ENCODE results near the gene BLOC1S4.
"Not testable (repeated sequence)": the region's sequence is repeated elsewhere in the genome, so short reads cannot be mapped to it uniquely, and the experiment has no call there.

BLOC1S4 gene

GRCh38 chr4:6716018-6716911 is at the start of gene BLOC1S4:
BLOC1S4 (plus strand) TSS chr4:6716174; CDS start chr4:6716210, 36 bp downstream.
- DNase-seq (ENCODE audit: low read depth) = peak; percentile 66

- no peak for DNase-seq (ENCODE audit: low read depth)
Observed at GRCh38 chr4:6668391-6668790, 47.6 kb upstream of the BLOC1S4 start.

GRCh38 chr4:6671648-6672047 is 44.3 kb upstream of the BLOC1S4 start:
- no peak for DNase-seq (ENCODE audit: low read depth)

- DNase-seq (ENCODE audit: low read depth) = no peak
Observed at GRCh38 chr4:6672131-6672530, 43.8 kb upstream of the BLOC1S4 start.

- not testable (repeated sequence) for DNase-seq (ENCODE audit: low read depth)
Observed at GRCh38 chr4:6672541-6673190, 43.3 kb upstream of the BLOC1S4 start.

GRCh38 chr4:6673191-6673659 is 42.7 kb upstream of the BLOC1S4 start:
- DNase-seq (ENCODE audit: low read depth) = not testable (repeated sequence)

- peak; percentile 86 for DNase-seq (ENCODE audit: low read depth)
Observed at GRCh38 chr4:6673660-6674499, 42.1 kb upstream of the BLOC1S4 start.

- DNase-seq (ENCODE audit: low read depth) = no peak
Observed at GRCh38 chr4:6674500-6675149, 41.3 kb upstream of the BLOC1S4 start.

- no peak for DNase-seq (ENCODE audit: low read depth)
Observed at GRCh38 chr4:6676722-6677558, 39.0 kb upstream of the BLOC1S4 start.

GRCh38 chr4:6680372-6681034 is 35.5 kb upstream of the BLOC1S4 start:
- DNase-seq (ENCODE audit: low read depth) = no peak

GRCh38 chr4:6681191-6681590 is 34.8 kb upstream of the BLOC1S4 start:
- DNase-seq (ENCODE audit: low read depth) = no peak

GRCh38 chr4:6682862-6683590 is 32.9 kb upstream of the BLOC1S4 start:
- no peak for DNase-seq (ENCODE audit: low read depth)

- no peak for DNase-seq (ENCODE audit: low read depth)
Observed at GRCh38 chr4:6684656-6685055, 31.3 kb upstream of the BLOC1S4 start.

GRCh38 chr4:6686104-6686787 is 29.7 kb upstream of the BLOC1S4 start:
- no peak for DNase-seq (ENCODE audit: low read depth)

GRCh38 chr4:6687947-6688878 is 27.8 kb upstream of the BLOC1S4 start:
- DNase-seq (ENCODE audit: low read depth) = no peak

GRCh38 chr4:6688879-6689505 is 27.0 kb upstream of the BLOC1S4 start:
- peak; percentile 54 for DNase-seq (ENCODE audit: low read depth)

- DNase-seq (ENCODE audit: low read depth) = no peak
Observed at GRCh38 chr4:6689506-6689960, 26.4 kb upstream of the BLOC1S4 start.

Measured in stimulated activated CD8-positive, alpha-beta memory T cell treated with anti-CD3 and anti-CD28 coated beads, Interleukin-15, amount 100 ng/mL, for 1 hour (primary cell).